Activated CD4-positive, alpha-beta memory T cell treated with anti-CD3 and anti-CD28 coated beads for 36 hours (primary cell): ENCODE results near the gene CCDC170. TPM values are rescaled to one million over a fixed set of nuclear protein-coding genes. Genes with fewer than 3 reads are reported as not detected.

Experiments used
- CTCF ChIA-PET: fragments of 350-600 bp; sonication (Branson Sonifier 250); formaldehyde crosslinking; loops from one replicate; lab custom pipeline; 2021; ENCODE audit warnings: antibody characterized with exemption, inconsistent platforms; lab: Charles Lee
- POLR2A ChIA-PET: fragments of 350-600 bp; sonication (Branson Sonifier 250); formaldehyde crosslinking; loops from one replicate; lab custom pipeline; 2021; ENCODE audit warnings: antibody characterized with exemption; lab: Charles Lee
- DNase-seq: peaks from one replicate; pipeline ENCODE4 v3.0.0-alpha.2; 2020
- H3K27ac Mint-ChIP-seq: one replicate; pipeline ENCODE4 v1.8.0; 2021; ENCODE audit warnings: mixed read lengths
- H3K27me3 Mint-ChIP-seq: one replicate; pipeline ENCODE4 v1.8.0; 2021; ENCODE audit warnings: mixed read lengths
- H3K36me3 Mint-ChIP-seq: one replicate; pipeline ENCODE4 v1.8.0; 2021; ENCODE audit warnings: mixed read lengths
- H3K4me1 Mint-ChIP-seq: one replicate; pipeline ENCODE4 v1.8.0; 2021; ENCODE audit warnings: low read depth, mixed read lengths
- H3K4me3 Mint-ChIP-seq: one replicate; pipeline ENCODE4 v1.8.0; 2021; ENCODE audit warnings: mild to moderate bottlenecking, mixed read lengths
- H3K9me3 Mint-ChIP-seq: one replicate; pipeline ENCODE4 v1.8.0; 2021; ENCODE audit warnings: mixed read lengths
- intact Hi-C: fragments of 100-400 bp; cut with micrococcal nuclease; formaldehyde crosslinking; loops from one replicate; pipeline ENCODE4 v1.15.1; 2023
- total RNA-seq, 2 experiments: library from RNA; stranded (reverse); gene quantifications; one replicate each; pipeline ENCODE4 v1.2.3, GENCODE V29; 2021

The CCDC170 gene
- total RNA-seq, 2 experiments from 2014 or later = not detected

DNA sequence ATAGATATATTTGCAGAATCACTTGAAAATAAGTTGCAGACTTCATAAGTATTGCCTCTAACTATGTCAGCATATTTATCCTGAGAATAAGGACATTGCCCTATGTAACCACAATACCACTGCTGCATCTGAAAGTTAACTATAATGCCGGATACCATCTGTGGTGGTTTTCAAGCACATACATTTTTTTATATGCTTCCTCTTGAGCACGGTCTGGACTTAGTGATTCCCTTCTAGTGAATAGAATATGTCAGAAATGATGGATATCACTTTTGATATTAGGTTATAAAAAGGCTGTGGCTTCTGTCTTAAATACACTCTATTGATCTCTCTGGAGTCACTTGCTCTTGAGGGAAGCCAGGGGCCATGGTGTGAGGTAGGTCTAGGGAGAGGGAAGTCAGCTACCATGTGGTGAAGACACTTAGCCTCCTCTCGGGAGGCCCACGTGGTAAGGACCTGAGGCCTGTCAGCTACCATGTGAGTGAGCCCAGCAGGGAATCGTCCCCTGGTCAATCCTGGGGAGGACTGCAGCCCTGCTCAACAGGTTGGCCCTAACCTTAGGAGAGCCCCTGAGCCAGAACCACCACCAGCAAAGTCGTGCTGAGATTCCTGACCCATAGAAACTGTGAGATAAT is 57.5 kb downstream of the CCDC170 start:
- no peak overlapping the region for H3K4me3 Mint-ChIP-seq
- H3K9me3 Mint-ChIP-seq = peaks cover 9% of the 10 kb centered on the region
- H3K4me1 Mint-ChIP-seq = no peaks in the 10 kb centered on the region
- no peaks in the 10 kb centered on the region for H3K36me3 Mint-ChIP-seq
- intact Hi-C loops = no loop called here
- POLR2A ChIA-PET = no interaction called here
- H3K27ac Mint-ChIP-seq = no peak overlapping the region
- peaks cover 3% of the 10 kb centered on the region for H3K27me3 Mint-ChIP-seq
- CTCF ChIA-PET = no interaction called here
- no peak for DNase-seq

DNA sequence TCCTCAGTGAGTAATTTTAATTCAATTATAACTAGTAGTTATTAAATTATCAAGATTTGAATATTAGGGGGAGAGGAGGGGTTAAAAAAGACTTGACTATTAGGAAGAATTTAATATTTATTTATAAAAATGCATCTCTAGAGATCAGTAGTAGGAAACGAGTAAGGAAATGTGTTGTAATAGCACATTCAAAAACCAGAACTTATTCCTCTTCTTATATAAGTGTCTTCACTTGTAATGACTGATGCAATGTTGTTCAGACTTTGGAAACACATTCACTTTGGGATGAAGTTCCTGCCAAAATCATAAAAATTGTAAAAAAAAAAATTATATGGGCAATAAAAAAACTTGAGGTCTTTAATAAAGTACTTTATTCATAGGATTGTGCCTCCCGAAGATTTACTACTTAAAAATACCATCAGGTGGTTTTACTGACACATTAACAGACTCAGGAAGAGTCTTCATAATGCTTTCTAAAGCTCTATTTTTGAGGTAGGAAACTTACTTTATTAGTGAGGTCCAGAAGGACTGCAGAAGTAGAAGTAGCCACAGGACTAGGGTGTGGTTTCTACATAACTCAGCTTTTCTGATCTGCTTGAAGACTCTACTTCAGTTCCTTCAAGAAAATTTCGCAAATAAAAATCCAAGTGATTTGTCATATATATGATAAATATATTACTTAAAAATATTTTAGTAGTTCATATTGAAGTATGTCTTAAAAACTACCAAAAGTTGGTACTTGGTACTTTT is 59.8 kb downstream of the CCDC170 start:
- POLR2A ChIA-PET = no interaction called here
- CTCF ChIA-PET = no interaction called here
- Mint-ChIP-seq H3K9me3 (peaks cover 13% of the 10 kb centered on the region), H3K36me3 (no peaks in the 10 kb centered on the region), H3K27ac (no peak overlapping the region), H3K4me3 (no peak overlapping the region), H3K4me1 (no peaks in the 10 kb centered on the region), H3K27me3 (no peaks in the 10 kb centered on the region)
- intact Hi-C loops = no loop called here
- no peak for DNase-seq

DNA sequence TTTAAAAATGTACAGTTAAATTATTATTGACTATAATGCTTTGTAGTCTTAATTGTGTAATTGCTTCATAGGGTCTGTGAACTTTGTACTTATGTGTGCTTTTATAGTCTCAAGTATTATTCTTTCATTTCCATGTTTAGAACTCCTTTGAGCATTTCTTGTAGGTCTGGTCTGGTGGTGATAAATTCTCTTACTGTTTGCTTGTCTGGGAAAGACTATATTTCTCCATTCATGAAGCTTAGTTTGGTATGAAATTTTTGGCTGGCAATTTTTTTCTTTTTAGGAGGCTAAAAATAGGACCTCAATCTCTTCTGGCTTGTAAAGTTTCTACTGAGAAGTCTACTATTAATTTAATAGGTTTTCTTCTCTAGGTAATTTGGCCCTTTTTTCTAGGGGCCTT is 67.4 kb downstream of the CCDC170 start:
- DNase-seq = no peak
- H3K4me1 Mint-ChIP-seq = no peaks in the 10 kb centered on the region
- H3K27ac Mint-ChIP-seq = no peak overlapping the region
- ChIA-PET CTCF (no interaction called here), POLR2A (no interaction called here)
- H3K9me3 Mint-ChIP-seq = peaks cover 46% of the 10 kb centered on the region
- peaks cover 10% of the 10 kb centered on the region for H3K27me3 Mint-ChIP-seq
- intact Hi-C loops = no loop called here
- H3K36me3 Mint-ChIP-seq = peaks cover 7% of the 10 kb centered on the region
- no peak overlapping the region for H3K4me3 Mint-ChIP-seq

- intact Hi-C loops = no loop called here
- DNase-seq = no peak
- POLR2A ChIA-PET = no interaction called here
- Mint-ChIP-seq H3K4me3 (no peak overlapping the region), H3K27ac (no peak overlapping the region), H3K4me1 (peaks cover 5% of the 10 kb centered on the region), H3K9me3 (peaks cover 39% of the 10 kb centered on the region), H3K36me3 (peaks cover 7% of the 10 kb centered on the region), H3K27me3 (peaks cover 19% of the 10 kb centered on the region)
- CTCF ChIA-PET = no interaction called here
These were observed 70.8 kb downstream of the CCDC170 start for GRCh38 chr6:151564654-151565053.

DNA sequence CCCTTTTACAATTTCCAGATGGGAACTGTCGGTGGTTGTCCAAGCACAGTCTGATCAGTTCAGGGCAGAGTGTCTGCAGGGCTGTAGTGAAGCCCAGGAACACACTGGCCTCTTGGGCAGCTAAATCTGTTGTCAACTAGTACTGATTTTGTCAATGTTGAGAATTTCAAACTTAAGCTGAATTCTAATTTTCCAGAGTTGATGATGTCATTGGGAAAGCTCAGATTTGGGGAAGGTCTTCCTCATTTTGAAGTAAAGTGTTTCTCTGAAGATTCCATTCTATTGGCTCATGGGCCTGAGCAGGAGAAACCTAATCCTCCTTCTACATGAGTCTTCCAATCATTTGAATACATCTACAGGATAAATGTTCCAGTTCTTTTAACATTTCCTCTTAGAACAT is 72.1 kb downstream of the CCDC170 start:
- H3K27me3 Mint-ChIP-seq = peaks cover 19% of the 10 kb centered on the region
- CTCF ChIA-PET = no interaction called here

DNA sequence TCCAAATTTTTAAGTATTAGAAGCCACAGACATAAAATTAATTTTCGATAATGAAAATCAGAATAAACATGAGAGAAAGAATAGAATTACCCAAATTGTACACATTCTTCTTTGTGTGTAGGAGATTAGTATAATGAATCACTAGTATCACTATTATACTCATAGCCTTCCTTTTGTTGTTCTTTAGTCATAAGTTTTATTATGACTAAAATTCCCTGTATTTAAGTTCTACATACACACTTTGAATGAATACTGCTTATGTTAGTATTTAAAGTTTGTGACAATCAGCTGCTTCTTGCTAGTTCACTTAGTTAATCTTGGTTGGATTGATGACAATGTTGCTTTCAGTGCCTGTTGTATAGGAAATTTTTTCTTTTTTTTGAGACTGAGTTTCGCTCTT is 72.7 kb downstream of the CCDC170 start:
- H3K4me3 Mint-ChIP-seq = no peak overlapping the region
- H3K36me3 Mint-ChIP-seq = peaks cover 3% of the 10 kb centered on the region
- no peak for DNase-seq
- peaks cover 19% of the 10 kb centered on the region for H3K27me3 Mint-ChIP-seq
- CTCF ChIA-PET = no interaction called here
- H3K9me3 Mint-ChIP-seq = peaks cover 23% of the 10 kb centered on the region
- H3K27ac Mint-ChIP-seq = no peak overlapping the region
- POLR2A ChIA-PET = interaction anchor here (1.1 kb wide), 1 partner anchor 604 kb away, joined by 4 read pairs; no protein-coding TSS in a partner anchor
- intact Hi-C loops = loop anchor here (1.0 to 2.0 kb wide), 4 partner anchors 68 to 157 kb away; no protein-coding TSS in a partner anchor
- peaks cover 5% of the 10 kb centered on the region for H3K4me1 Mint-ChIP-seq

More for the DNA sequence above, 72.1 kb downstream of the CCDC170 start:
- Mint-ChIP-seq H3K27ac (no peak overlapping the region), H3K4me3 (no peak overlapping the region), H3K4me1 (peaks cover 5% of the 10 kb centered on the region), H3K9me3 (peaks cover 28% of the 10 kb centered on the region), H3K36me3 (peaks cover 5% of the 10 kb centered on the region)
- intact Hi-C loops = loop anchor here (1.0 to 2.0 kb wide), 4 partner anchors 67 to 157 kb away; no protein-coding TSS in a partner anchor
- POLR2A ChIA-PET = no interaction called here
- no peak for DNase-seq

DNA sequence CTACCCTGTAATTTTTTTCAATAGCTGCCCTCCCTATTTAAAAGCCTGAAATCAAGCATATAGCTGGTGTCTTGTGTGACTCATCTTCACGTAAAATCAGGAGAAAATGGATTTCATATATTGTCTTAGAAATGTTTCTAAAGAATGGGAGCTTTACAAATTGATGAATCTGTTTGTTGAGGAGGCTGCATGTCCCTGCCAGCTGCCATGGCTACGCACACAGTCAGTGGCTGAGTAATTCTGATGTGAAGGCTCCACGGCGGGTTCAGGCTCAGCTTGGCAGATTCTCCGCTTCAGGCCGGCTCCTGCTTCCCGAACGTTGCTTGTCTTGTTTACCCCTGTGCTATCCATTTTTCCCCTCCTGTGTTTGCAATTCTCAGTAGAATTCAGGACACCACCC is 82.8 kb downstream of the CCDC170 start:
- intact Hi-C loops = no loop called here
- POLR2A ChIA-PET = no interaction called here
- no peaks in the 10 kb centered on the region for H3K9me3 Mint-ChIP-seq
- no peaks in the 10 kb centered on the region for H3K4me1 Mint-ChIP-seq
- no peak overlapping the region for H3K27ac Mint-ChIP-seq
- H3K36me3 Mint-ChIP-seq = no peaks in the 10 kb centered on the region
- CTCF ChIA-PET = no interaction called here
- peaks cover 8% of the 10 kb centered on the region for H3K27me3 Mint-ChIP-seq
- H3K4me3 Mint-ChIP-seq = no peak overlapping the region
- DNase-seq = no peak

DNA sequence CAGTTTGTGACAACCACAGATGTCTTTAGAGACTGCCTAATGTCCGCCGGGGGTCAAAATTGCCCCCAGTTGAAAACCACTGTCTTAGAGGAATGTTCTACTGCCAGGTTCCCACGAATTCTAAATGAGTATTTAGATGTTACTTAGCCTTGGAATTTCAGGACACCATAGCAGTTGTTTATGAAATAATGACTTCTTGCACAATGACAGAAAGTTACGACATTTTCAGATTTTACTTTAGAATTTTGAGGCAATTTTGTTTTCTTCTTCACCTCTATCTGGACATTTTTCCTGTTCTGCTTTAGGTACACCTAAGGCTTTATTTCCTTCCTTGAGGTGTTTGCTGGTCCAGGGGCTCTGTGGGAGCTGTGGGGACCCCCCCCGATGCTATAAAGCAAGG is 83.4 kb downstream of the CCDC170 start:
- POLR2A ChIA-PET = no interaction called here
- Mint-ChIP-seq H3K9me3 (no peaks in the 10 kb centered on the region), H3K27ac (no peak overlapping the region), H3K27me3 (peaks cover 8% of the 10 kb centered on the region), H3K4me3 (no peak overlapping the region), H3K4me1 (no peaks in the 10 kb centered on the region), H3K36me3 (no peaks in the 10 kb centered on the region)
- intact Hi-C loops = no loop called here
- CTCF ChIA-PET = no interaction called here
- DNase-seq = no peak

GRCh38 chr6:151585741-151586140 is 91.9 kb downstream of the CCDC170 start:
- CTCF ChIA-PET = no interaction called here
- POLR2A ChIA-PET = no interaction called here
- Mint-ChIP-seq H3K27me3 (peaks cover 15% of the 10 kb centered on the region), H3K27ac (no peak overlapping the region), H3K36me3 (no peaks in the 10 kb centered on the region), H3K4me1 (no peaks in the 10 kb centered on the region), H3K9me3 (no peaks in the 10 kb centered on the region), H3K4me3 (no peak overlapping the region)
- no peak for DNase-seq
- intact Hi-C loops = no loop called here

DNA sequence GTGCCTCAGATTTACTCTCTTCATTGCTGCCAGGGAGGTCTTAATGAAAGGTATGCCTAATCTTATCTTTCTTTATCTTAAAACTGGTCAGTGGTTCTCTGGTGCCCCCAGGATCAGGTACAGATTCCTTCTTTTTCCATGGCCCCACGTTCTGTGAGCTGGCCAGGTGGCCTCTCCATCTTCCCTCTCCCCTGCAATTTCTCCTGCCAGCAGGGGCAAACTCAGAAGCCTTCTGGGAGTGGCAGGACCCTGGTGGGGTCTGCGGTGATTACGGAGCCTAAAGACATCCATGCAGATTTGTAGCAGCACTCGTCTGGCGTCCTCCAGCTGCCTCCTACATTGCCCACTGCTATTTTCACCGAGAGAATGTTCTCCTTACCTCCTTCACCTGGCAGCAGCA is 95.8 kb downstream of the CCDC170 start:
- ChIA-PET CTCF (no interaction called here), POLR2A (no interaction called here)
- no peak overlapping the region for H3K4me3 Mint-ChIP-seq
- H3K36me3 Mint-ChIP-seq = no peaks in the 10 kb centered on the region
- intact Hi-C loops = no loop called here
- peaks cover 20% of the 10 kb centered on the region for H3K27me3 Mint-ChIP-seq
- no peaks in the 10 kb centered on the region for H3K4me1 Mint-ChIP-seq
- no peak overlapping the region for H3K27ac Mint-ChIP-seq
- H3K9me3 Mint-ChIP-seq = no peaks in the 10 kb centered on the region
- DNase-seq = no peak

DNA sequence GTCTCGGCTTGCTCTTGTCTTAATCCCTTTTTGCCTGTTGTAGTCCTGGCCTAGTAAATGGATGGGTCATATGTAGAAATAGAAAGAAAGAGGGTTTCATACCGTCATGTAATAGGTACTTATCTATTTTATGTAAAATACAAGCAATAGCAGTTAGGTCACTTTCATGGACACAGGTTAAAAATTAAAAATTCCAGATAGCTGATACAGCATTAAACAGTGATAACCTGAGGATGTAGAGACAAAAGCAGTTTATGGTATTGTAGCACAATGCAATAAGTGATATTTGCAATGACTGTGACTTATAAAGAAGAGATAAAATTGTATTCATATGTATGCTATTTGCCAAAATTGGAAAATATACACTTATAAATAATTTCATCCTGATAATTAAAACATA is 96.9 kb downstream of the CCDC170 start:
- ChIA-PET POLR2A (no interaction called here), CTCF (no interaction called here)
- Mint-ChIP-seq H3K4me3 (no peak overlapping the region), H3K27me3 (peaks cover 22% of the 10 kb centered on the region), H3K36me3 (no peaks in the 10 kb centered on the region), H3K4me1 (no peaks in the 10 kb centered on the region), H3K9me3 (no peaks in the 10 kb centered on the region), H3K27ac (no peak overlapping the region)
- intact Hi-C loops = no loop called here
- no peak for DNase-seq

- ChIA-PET POLR2A (no interaction called here), CTCF (no interaction called here)
- DNase-seq = no peak
- peaks cover 21% of the 10 kb centered on the region for H3K27me3 Mint-ChIP-seq
- intact Hi-C loops = no loop called here
- H3K4me3 Mint-ChIP-seq = no peak overlapping the region
- H3K36me3 Mint-ChIP-seq = no peaks in the 10 kb centered on the region
- H3K4me1 Mint-ChIP-seq = no peaks in the 10 kb centered on the region
- H3K27ac Mint-ChIP-seq = no peak overlapping the region
- no peaks in the 10 kb centered on the region for H3K9me3 Mint-ChIP-seq
These were observed 98.8 kb downstream of the CCDC170 start for GRCh38 chr6:151592449-151593159.
